Astrocyte (in vitro differentiated cells and primary cell): Measurements from ENCODE around the gene TNFRSF25. TPM values are rescaled to one million over a fixed set of nuclear protein-coding genes. Genes with fewer than 3 reads are reported as not detected.
A peak's percentile ranks its signal among the peaks of the same experiment; 100 is the strongest.

Source experiments
- DNase-seq: peaks from one replicate; pipeline ENCODE4 v3.0.0-alpha.2; 2010; ENCODE audit warnings: low read depth
- FAIRE-seq: peaks from 2 replicates; lab custom pipeline; 2011; peaks lifted over from hg19 to GRCh38; lab: Jason Lieb, UNC
- H2AFZ ChIP-seq: 2 replicates; pipeline ENCODE4 v1.6.0; 2012; ENCODE audit warnings: low read depth, low read length, inconsistent platforms
- H3K27ac ChIP-seq: 2 replicates; pipeline ENCODE4 v1.5.1; 2011; ENCODE audit warnings: low read depth, low read length, inconsistent platforms
- H3K27me3 ChIP-seq: 2 replicates; pipeline ENCODE4 v1.6.0; 2011; ENCODE audit warnings: low read length, inconsistent platforms; ENCODE audit not compliant: insufficient read depth
- H3K36me3 ChIP-seq: 2 replicates; pipeline ENCODE4 v1.5.1; 2011; ENCODE audit warnings: low read length, inconsistent platforms; ENCODE audit not compliant: insufficient read depth
- H3K4me1 ChIP-seq: 2 replicates; pipeline ENCODE4 v1.5.1; 2011; ENCODE audit warnings: low read length, inconsistent platforms; ENCODE audit not compliant: insufficient read depth
- H3K4me2 ChIP-seq: 2 replicates; pipeline ENCODE4 v1.6.0; 2012; ENCODE audit warnings: low read length, inconsistent platforms
- H3K4me3 ChIP-seq: 2 replicates; pipeline ENCODE4 v1.5.1; 2011; ENCODE audit warnings: low read depth, mild to moderate bottlenecking, low read length, inconsistent platforms; ENCODE audit not compliant: insufficient read depth
- H3K79me2 ChIP-seq: 2 replicates; pipeline ENCODE4 v1.6.0; 2012; ENCODE audit warnings: mild to moderate bottlenecking, low read length, inconsistent platforms; ENCODE audit not compliant: insufficient read depth
- H3K9ac ChIP-seq: 2 replicates; pipeline ENCODE4 v1.6.0; 2012; ENCODE audit warnings: mild to moderate bottlenecking, low read length, inconsistent platforms
- H3K9me3 ChIP-seq: 2 replicates; pipeline ENCODE4 v1.5.1; 2012; ENCODE audit warnings: low read depth, mild to moderate bottlenecking, low read length, inconsistent platforms; ENCODE audit not compliant: insufficient read depth
- H4K20me1 ChIP-seq: 2 replicates; pipeline ENCODE4 v1.6.0; 2012; ENCODE audit warnings: low read length, inconsistent platforms; ENCODE audit not compliant: insufficient read depth
- H3K27ac Mint-ChIP-seq: one replicate; pipeline ENCODE4 v1.8.0; 2021; ENCODE audit warnings: mild to moderate bottlenecking, mixed read lengths; ENCODE audit not compliant: unreplicated experiment
- H3K27me3 Mint-ChIP-seq: one replicate; pipeline ENCODE4 v1.8.0; 2021; ENCODE audit warnings: low read depth, mixed read lengths; ENCODE audit not compliant: unreplicated experiment
- H3K36me3 Mint-ChIP-seq: one replicate; pipeline ENCODE4 v1.8.0; 2021; ENCODE audit warnings: low read depth, mixed read lengths; ENCODE audit not compliant: unreplicated experiment
- H3K4me1 Mint-ChIP-seq: one replicate; pipeline ENCODE4 v1.8.0; 2021; ENCODE audit warnings: low read depth, mixed read lengths; ENCODE audit not compliant: unreplicated experiment
- H3K4me3 Mint-ChIP-seq: one replicate; pipeline ENCODE4 v1.8.0; 2021; ENCODE audit warnings: mild to moderate bottlenecking, moderate library complexity, mixed read lengths; ENCODE audit not compliant: unreplicated experiment
- H3K9me3 Mint-ChIP-seq: one replicate; pipeline ENCODE4 v1.8.0; 2021; ENCODE audit warnings: mild to moderate bottlenecking, mixed read lengths; ENCODE audit not compliant: unreplicated experiment
- CTCF ChIP-seq: IDR thresholded peaks from 2 replicates; pipeline ENCODE4 v1.5.1; 2011; ENCODE audit warnings: low read depth, mild to moderate bottlenecking, inconsistent platforms, low read length, moderate library complexity; ENCODE audit not compliant: insufficient read depth
- EZH2 ChIP-seq: IDR thresholded peaks from 2 replicates; pipeline ENCODE4 v1.6.1; 2012; ENCODE audit warnings: mild to moderate bottlenecking, low read length, inconsistent platforms; ENCODE audit not compliant: insufficient read depth
- total RNA-seq: library from RNA; stranded (reverse); gene quantifications from 2 replicates; pipeline ENCODE4 v1.2.1, GENCODE V29; 2021

TNFRSF25 gene
- total RNA-seq, 1 donor from 2014 or later, result 18.8 TPM

GRCh38 chr1:6502000-6502891, 36.3 kb upstream of the TNFRSF25 start:
- Histone ChIP-seq H3K4me1 (no peaks in the 10 kb centered on the region), H4K20me1 (no peaks in the 10 kb centered on the region), H3K4me2 (no peak overlapping the region), H3K9ac (no peak overlapping the region), H3K79me2 (no peaks in the 10 kb centered on the region), H3K4me3 (no peak overlapping the region), H3K27me3 (peaks cover 2% of the 10 kb centered on the region), H3K9me3 (no peaks in the 10 kb centered on the region), H3K36me3 (no peaks in the 10 kb centered on the region), H2AFZ (peak overlapping the region; percentile 10), H3K27ac (no peak overlapping the region)
- H3K9me3 Mint-ChIP-seq, result no peaks in the 10 kb centered on the region
- no peak overlapping the region for H3K4me3 Mint-ChIP-seq
- no peak for DNase-seq
- peaks cover 23% of the 10 kb centered on the region for H3K27me3 Mint-ChIP-seq
- no peaks in the 10 kb centered on the region for H3K36me3 Mint-ChIP-seq
- FAIRE-seq, result no peak
- H3K27ac Mint-ChIP-seq, result no peak overlapping the region
- TF ChIP-seq EZH2 (no peak), CTCF (no peak)
- no peaks in the 10 kb centered on the region for H3K4me1 Mint-ChIP-seq

GRCh38 chr1:6501279-6501813, 35.4 kb upstream of the TNFRSF25 start:
- TF ChIP-seq CTCF (no peak), EZH2 (no peak)
- Mint-ChIP-seq H3K4me1 (no peaks in the 10 kb centered on the region), H3K9me3 (no peaks in the 10 kb centered on the region), H3K27me3 (peaks cover 17% of the 10 kb centered on the region), H3K4me3 (no peak overlapping the region), H3K27ac (no peak overlapping the region), H3K36me3 (no peaks in the 10 kb centered on the region)
- Histone ChIP-seq H3K27me3 (peaks cover 2% of the 10 kb centered on the region), H3K27ac (no peak overlapping the region), H3K79me2 (peaks cover 4% of the 10 kb centered on the region), H2AFZ (no peak overlapping the region), H3K9me3 (no peaks in the 10 kb centered on the region), H3K36me3 (no peaks in the 10 kb centered on the region), H3K4me2 (no peak overlapping the region), H3K4me1 (peaks cover 4% of the 10 kb centered on the region), H4K20me1 (no peaks in the 10 kb centered on the region), H3K4me3 (no peak overlapping the region), H3K9ac (no peak overlapping the region)
- FAIRE-seq (no peak), DNase-seq (no peak)
